NCI-H2081 treated with DMSO at 0.1 percent for 48 hours (cell line): ENCODE results near the gene RABGAP1.

Source experiments
- DNase-seq: peaks from one replicate; lab custom pipeline; 2025; lab: John Stamatoyannopoulos, UW

RABGAP1 gene

GRCh38 chr9:123085916-123086315 is 145.1 kb downstream of the RABGAP1 start:
- DNase-seq = no peak

DNA sequence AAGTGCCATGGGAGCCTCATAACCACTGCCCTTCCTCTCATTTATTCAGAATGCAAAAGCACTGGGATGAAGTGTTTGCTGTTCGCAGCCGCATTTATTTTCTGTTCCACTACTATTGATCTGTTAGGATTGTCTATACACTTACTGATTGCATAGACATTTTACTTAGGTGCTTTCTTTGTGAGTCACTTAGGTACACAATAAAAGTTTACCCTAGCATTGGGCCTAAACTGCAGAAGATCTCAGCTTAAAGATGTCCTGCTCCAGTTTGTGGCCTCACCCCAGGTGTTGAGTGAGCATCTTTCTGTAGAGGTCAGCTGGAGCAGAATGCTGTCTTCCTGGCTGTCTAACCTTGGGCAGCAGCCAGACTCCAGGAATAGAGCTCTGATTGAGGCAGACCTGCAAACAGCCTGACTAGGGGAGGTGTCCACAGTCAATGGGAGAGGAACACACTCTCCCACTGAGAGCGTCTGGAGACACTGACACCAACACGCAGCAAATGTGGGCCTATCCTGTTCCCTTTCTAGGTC is 146.6 kb downstream of the RABGAP1 start:
- DNase-seq = no peak

GRCh38 chr9:123089040-123089439 is 148.2 kb downstream of the RABGAP1 start:
- DNase-seq = no peak

DNA sequence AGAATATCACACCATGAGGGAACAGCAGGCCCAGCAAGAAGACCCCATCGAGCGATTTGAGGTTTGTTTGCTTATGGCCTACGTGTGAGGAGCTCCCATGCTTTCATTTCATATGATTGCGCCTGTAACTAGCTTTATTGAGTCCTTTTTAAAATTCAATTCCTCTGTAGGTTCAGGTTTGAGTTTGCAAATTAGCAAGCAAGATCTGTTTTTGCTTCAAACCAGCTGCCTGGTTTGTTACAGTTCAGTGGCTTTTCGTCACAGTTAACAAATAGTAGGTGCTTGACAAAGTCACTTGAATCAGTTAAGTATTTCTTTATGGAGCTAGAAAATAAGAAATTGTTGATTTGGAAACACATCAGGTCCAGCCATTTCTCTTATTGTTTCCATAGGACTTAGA is 149.0 kb downstream of the RABGAP1 start:
- DNase-seq = no peak

DNA sequence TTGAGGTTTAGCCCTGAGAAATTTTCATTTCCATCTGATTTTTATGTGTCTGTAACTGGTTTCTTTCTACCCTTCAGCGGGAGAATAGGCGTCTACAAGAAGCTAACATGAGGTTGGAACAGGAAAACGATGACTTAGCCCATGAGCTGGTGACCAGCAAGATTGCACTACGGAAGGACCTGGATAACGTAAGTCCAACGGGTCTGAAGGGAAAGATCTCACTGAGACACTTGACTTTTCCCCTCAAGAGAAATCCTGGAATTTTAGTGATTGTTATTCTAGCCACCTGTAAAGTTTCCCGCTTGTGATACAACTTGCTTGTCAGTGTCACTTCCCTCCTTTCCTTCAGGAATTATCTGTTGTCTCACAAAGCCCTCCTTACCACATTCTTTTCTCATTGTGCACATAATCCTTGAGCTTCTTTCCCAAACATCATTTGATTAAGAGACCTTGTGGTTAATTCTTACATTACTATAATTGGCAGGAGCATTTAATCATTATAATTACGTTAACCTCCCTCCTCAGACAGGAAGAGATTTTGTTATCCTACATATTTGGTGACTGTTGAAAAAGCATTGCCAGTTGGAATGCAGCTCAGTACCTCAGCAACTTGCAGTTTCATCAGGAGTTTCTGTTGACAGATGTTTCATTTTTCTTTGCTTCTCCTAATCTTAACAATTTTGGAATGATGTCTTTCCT is 149.5 kb downstream of the RABGAP1 start:
- DNase-seq = no peak

- no peak for DNase-seq
Observed at GRCh38 chr9:123090956-123091355, 150.1 kb downstream of the RABGAP1 start.

GRCh38 chr9:123091459-123091858 is 150.6 kb downstream of the RABGAP1 start:
- no peak for DNase-seq

DNA sequence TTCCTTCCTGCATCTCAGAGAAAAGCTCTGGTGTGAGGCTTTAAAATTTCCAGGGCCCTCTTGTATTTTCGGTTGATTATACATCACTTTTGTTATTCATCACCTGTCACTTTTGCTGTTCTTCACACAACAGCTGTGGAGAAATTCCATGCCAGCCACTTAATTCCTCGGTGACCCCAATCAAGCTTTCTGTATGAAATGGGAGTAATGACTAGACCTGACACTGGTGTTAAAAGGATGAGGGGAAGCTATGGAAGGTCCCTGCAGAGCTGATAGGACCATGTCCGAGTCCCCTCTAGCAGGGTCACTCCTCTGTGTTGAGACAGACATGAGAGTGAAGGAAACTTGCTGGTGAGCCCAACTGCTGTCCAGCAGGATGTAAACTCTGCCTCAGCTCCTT is 152.3 kb downstream of the RABGAP1 start:
- DNase-seq = no peak

- no peak for DNase-seq
Observed at GRCh38 chr9:123096987-123097386, 156.2 kb downstream of the RABGAP1 start.

GRCh38 chr9:123097430-123098095 is 156.7 kb downstream of the RABGAP1 start:
- DNase-seq = no peak

GRCh38 chr9:123098096-123098459 is 157.3 kb downstream of the RABGAP1 start:
- no peak for DNase-seq

DNA sequence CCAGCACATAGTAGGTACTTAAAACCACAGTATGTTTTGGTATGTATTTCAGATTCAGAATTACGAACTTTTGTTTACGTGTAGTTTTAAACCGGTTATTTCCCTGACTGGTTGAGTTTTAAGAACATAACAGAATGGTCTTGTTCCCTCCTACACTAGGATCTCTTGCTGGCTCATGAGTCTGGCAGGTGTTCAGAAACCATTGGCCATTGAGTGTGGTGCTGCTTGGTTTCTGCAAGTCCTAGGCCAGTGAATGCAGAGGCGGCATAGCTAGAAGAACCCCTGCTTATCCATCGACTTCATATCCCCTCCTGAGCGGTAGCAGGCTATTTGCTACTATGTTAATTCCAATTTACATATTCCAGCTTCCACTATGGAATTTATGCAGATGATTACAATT is 158.2 kb downstream of the RABGAP1 start:
- no peak for DNase-seq

DNA sequence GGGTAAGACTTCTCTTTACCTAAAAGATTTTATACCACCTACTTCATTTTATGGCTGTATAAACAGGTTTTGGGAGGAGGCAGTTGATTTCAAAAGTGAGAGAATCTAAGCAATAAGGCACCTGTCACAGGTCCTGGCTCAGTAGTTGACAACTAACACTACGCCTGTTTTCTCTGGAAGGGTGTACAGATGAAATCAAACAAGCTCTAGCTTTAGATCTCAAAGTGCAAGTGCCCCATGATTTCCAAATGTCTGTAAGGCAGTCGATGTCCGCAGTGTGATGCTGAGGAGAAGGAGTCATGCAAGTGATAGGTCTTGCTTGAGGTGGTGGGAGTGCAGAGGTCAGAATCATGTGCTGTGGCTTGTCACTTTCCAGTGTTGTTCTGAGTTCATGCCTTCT is 158.7 kb downstream of the RABGAP1 start:
- no peak for DNase-seq

DNA sequence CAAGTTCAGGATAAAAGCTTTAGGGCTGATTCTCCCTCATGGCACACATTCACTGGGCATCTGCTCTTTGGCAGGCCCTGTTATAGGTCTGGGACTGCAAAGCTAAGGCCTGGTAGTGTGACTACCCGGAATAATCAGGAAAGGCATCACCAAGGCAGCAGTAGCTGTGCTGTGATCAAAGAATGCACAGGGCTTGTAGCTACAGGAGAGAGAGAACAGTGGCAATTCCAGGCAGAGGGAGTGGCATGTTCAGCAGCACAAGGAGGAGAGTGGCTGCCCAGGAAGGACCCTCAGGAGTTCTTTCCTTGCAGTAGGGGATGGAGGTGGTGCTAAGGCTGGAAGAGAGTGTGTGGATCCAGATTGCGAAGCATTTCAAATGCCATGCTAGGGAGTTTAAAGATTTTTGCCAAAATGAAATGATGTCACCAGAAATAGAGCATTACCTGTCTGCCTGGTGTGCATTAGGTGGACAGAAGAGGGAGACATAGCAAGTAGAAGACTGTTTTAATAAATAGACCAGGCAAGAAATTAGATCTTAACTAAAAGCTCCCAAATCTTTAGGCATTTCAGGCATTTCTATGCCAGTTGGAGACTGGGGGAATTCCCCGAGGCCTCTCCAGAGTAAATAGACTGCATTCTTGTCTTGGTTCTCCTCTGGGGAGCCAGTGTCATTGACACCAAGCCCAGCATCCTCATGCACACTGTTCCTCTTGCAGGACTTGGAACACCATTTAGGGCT is 161.7 kb downstream of the RABGAP1 start:
- no peak for DNase-seq

DNA sequence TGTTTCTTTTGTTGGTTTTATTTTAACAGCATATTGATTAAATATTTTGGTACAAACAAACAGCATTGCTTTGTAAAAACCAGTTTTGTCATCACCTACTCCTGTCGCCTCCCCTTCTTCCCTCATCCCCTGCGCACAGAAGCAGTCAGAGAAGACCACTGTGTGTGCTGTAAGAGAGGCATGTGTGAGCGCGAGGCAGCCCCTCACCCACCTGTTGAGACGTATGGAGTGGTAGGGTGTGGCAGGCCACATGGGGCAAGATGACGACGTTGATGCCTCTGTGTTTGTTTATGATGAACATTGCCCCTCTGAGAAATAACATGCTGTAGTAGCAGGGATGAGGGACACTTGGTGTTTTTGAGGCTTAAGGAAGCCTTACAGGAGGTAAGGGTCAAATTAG is 164.0 kb downstream of the RABGAP1 start:
- DNase-seq = no peak

DNA sequence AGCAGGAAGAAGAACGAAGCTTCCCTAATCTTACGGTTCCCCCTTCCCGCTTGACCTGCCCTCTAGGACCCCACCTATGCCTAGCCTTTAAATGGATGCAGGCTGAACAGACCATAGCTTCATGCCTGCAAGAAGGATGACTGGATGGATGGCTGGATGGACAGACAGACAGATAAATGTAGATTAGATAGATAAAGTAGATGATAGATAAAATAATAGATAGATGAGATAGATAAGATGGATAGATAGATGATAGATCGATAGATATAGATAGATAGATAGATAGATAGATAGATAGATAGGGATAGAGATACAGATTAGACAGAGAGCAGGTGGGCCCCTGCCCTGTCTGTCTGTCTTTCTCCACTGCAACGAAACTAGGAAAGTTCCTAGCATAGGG is 164.7 kb downstream of the RABGAP1 start:
- no peak for DNase-seq

GRCh38 chr9:123107639-123108285 is 166.9 kb downstream of the RABGAP1 start:
- no peak for DNase-seq

- DNase-seq = no peak
Observed at GRCh38 chr9:123108976-123109375, 168.2 kb downstream of the RABGAP1 start.

- DNase-seq = no peak
Observed at GRCh38 chr9:123109540-123110279, 168.9 kb downstream of the RABGAP1 start.

DNA sequence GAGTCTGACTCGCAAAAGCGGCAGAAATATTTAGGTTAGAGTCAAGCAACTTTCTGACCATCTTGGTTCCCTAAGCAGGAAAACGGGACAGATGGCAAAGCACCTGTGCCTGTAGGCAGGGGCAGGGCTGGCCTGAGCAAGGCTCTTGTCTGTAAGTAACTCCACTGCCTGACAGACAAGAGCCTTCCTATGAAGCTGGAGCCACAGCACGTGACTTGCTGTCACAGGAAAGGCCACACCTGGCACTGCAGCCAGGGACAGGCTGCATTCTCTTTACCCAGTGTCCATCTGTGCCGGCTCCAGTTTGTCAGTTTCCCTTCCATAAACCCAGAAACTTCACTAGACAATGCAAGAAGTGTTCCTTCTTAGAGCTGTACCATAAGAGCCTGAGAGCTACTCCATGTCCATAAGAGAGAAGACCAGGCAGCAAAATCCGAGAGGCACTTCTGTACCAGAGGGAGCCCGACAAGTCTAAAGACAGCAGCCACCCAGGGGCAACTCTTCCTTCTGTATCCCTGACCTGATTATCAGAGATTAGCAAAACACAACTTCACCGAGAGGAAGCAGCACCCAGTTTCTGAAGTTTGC is 170.7 kb downstream of the RABGAP1 start:
- no peak for DNase-seq
